HEK293T (cell line): ENCODE measurements around the gene BAK1.
"Not testable (repeated sequence)": the region's sequence is repeated elsewhere in the genome, so short reads cannot be mapped to it uniquely, and the experiment has no call there.

Experiments
- FOXK2 ChIP-seq: fragments of 450-650 bp; IDR thresholded peaks from 2 replicates; pipeline ENCODE4 v1.6.1; 2016; ENCODE audit warnings: mild to moderate bottlenecking
- SP1 ChIP-seq: fragments of 450-650 bp; IDR thresholded peaks from 2 replicates; pipeline ENCODE4 v1.6.1; 2017

GRCh38 chr6:33545292-33545691, 34.8 kb downstream of the BAK1 start:
- TF ChIP-seq SP1, FOXK2: not testable (repeated sequence)
